TTC549 (cell line): ENCODE results near the gene POC1B.

Experiments
- FAIRE-seq: peaks from 2 replicates; lab custom pipeline; 2012; peaks lifted over from hg19 to GRCh38; lab: Jason Lieb, UNC

Gene POC1B

GRCh38 chr12:89384807-89385206, 141.0 kb downstream of the POC1B start:
- FAIRE-seq: no peak

GRCh38 chr12:89384050-89384758, 141.6 kb downstream of the POC1B start:
- FAIRE-seq: no peak

- FAIRE-seq: no peak
These were observed 142.4 kb downstream of the POC1B start for GRCh38 chr12:89383235-89384049.

- no peak for FAIRE-seq
These were observed 143.5 kb downstream of the POC1B start for GRCh38 chr12:89382328-89382727.

- no peak for FAIRE-seq
These were observed 145.9 kb downstream of the POC1B start for GRCh38 chr12:89379839-89380467.

GRCh38 chr12:89379148-89379838, 146.6 kb downstream of the POC1B start:
- FAIRE-seq: no peak

- no peak for FAIRE-seq
These were observed 149.0 kb downstream of the POC1B start for GRCh38 chr12:89376844-89377243.

- no peak for FAIRE-seq
These were observed 149.7 kb downstream of the POC1B start for GRCh38 chr12:89376202-89376529.

GRCh38 chr12:89373763-89374572, 151.9 kb downstream of the POC1B start:
- FAIRE-seq: no peak

- no peak for FAIRE-seq
These were observed 153.1 kb downstream of the POC1B start for GRCh38 chr12:89372584-89373370.

- FAIRE-seq: no peak
These were observed 155.0 kb downstream of the POC1B start for GRCh38 chr12:89370850-89371249.

GRCh38 chr12:89370421-89370831, 155.4 kb downstream of the POC1B start:
- FAIRE-seq: no peak
